Stimulated activated naive CD4-positive, alpha-beta T cell treated with Interleukin-2 at 50 U/mL for 16 hours (primary cell): ENCODE data around the gene MAGI1.
"Not testable (repeated sequence)": the region's sequence is repeated elsewhere in the genome, so short reads cannot be mapped to it uniquely, and the experiment has no call there.

Source experiments
- DNase-seq: peaks from one replicate; lab custom pipeline; 2025; lab: John Stamatoyannopoulos, UW

The MAGI1 gene

GRCh38 chr3:65873869-65874268, 164.8 kb downstream of the MAGI1 start:
- no peak for DNase-seq

GRCh38 chr3:65873028-65873427, 165.7 kb downstream of the MAGI1 start:
- DNase-seq = no peak

- DNase-seq = no peak
These were observed 167.2 kb downstream of the MAGI1 start for GRCh38 chr3:65871305-65872141.

- no peak for DNase-seq
These were observed 168.9 kb downstream of the MAGI1 start for GRCh38 chr3:65869798-65870197.

- DNase-seq = no peak
These were observed 171.1 kb downstream of the MAGI1 start for GRCh38 chr3:65867463-65868210.

GRCh38 chr3:65864357-65864904, 174.3 kb downstream of the MAGI1 start:
- DNase-seq = no peak

- no peak for DNase-seq
These were observed 177.0 kb downstream of the MAGI1 start for GRCh38 chr3:65861718-65862117.

GRCh38 chr3:65859612-65860011, 179.1 kb downstream of the MAGI1 start:
- not testable (repeated sequence) for DNase-seq

GRCh38 chr3:65858749-65859148, 180.0 kb downstream of the MAGI1 start:
- no peak for DNase-seq

GRCh38 chr3:65857327-65857726, 181.4 kb downstream of the MAGI1 start:
- no peak for DNase-seq

GRCh38 chr3:65856907-65857306, 181.8 kb downstream of the MAGI1 start:
- no peak for DNase-seq

- no peak for DNase-seq
These were observed 183.2 kb downstream of the MAGI1 start for GRCh38 chr3:65855370-65856100.

GRCh38 chr3:65854606-65855304, 184.0 kb downstream of the MAGI1 start:
- no peak for DNase-seq

- no peak for DNase-seq
These were observed 186.9 kb downstream of the MAGI1 start for GRCh38 chr3:65851827-65852226.

- no peak for DNase-seq
These were observed 188.5 kb downstream of the MAGI1 start for GRCh38 chr3:65850261-65850660.

GRCh38 chr3:65848024-65848423, 190.7 kb downstream of the MAGI1 start:
- DNase-seq = no peak

GRCh38 chr3:65846936-65847335, 191.8 kb downstream of the MAGI1 start:
- no peak for DNase-seq

GRCh38 chr3:65844370-65844769, 194.3 kb downstream of the MAGI1 start:
- DNase-seq = no peak

GRCh38 chr3:65843732-65844131, 195.0 kb downstream of the MAGI1 start:
- no peak for DNase-seq

- DNase-seq = no peak
These were observed 201.1 kb downstream of the MAGI1 start for GRCh38 chr3:65837604-65838003.

- no peak for DNase-seq
These were observed 202.7 kb downstream of the MAGI1 start for GRCh38 chr3:65836047-65836446.
